Liver (tissue), 9 donors: ENCODE results near the gene ZMYND19. TPM values are rescaled to one million over a fixed set of nuclear protein-coding genes. Genes with fewer than 3 reads are reported as not detected.

Experiments used
- DNase-seq: peaks from one replicate; pipeline ENCODE4 v3.0.0-alpha.2; 2017; ENCODE audit warnings: low spot score
- H3K27ac ChIP-seq, 2 donors: one replicate each; pipeline ENCODE4 v1.7.0; 2013; ENCODE audit warnings: inconsistent platforms in 2 of 2, low read length in 2 of 2, control low read depth in 1 of 2, low read depth in 1 of 2, mild to moderate bottlenecking in 1 of 2
- H3K27me3 ChIP-seq, 4 donors: one replicate each; pipeline versions ENCODE4 v1.6.1 to v1.7.0; 2013; ENCODE audit warnings: low read length in 3 of 4, inconsistent platforms in 1 of 4, mild to moderate bottlenecking in 1 of 4, moderate library complexity in 1 of 4; ENCODE audit not compliant: control insufficient read depth in 4 of 4, insufficient read depth in 4 of 4
- H3K36me3 ChIP-seq, 4 donors: one replicate each; pipeline versions ENCODE4 v1.6.1 to v1.7.0; 2013; ENCODE audit warnings: low read length in 3 of 4, mild to moderate bottlenecking in 3 of 4, low read depth in 1 of 4, moderate library complexity in 1 of 4; ENCODE audit not compliant: control insufficient read depth in 4 of 4, insufficient read depth in 3 of 4
- H3K4me1 ChIP-seq, 4 donors: one replicate each; pipeline versions ENCODE4 v1.6.1 to v1.7.0; 2013; ENCODE audit warnings: low read length in 3 of 4, mild to moderate bottlenecking in 3 of 4, moderate library complexity in 1 of 4; ENCODE audit not compliant: control insufficient read depth in 4 of 4, insufficient read depth in 4 of 4
- H3K4me3 ChIP-seq, 3 donors: one replicate each; pipeline versions ENCODE4 v1.6.1 to v1.7.0; 2013; ENCODE audit warnings: low read length in 3 of 3, control low read depth in 1 of 3, low read depth in 1 of 3, mild to moderate bottlenecking in 1 of 3
- H3K9ac ChIP-seq, 2 donors: one replicate each; pipeline ENCODE4 v1.7.0; 2013; ENCODE audit warnings: low read length in 2 of 2, mild to moderate bottlenecking in 2 of 2, moderate library complexity in 2 of 2, control low read depth in 1 of 2, low read depth in 1 of 2
- H3K9me3 ChIP-seq, 4 donors: one replicate each; pipeline versions ENCODE4 v1.6.1 to v1.7.0; 2013; ENCODE audit warnings: low read length in 3 of 4; ENCODE audit not compliant: control insufficient read depth in 4 of 4
- FOXA1 ChIP-seq: IDR thresholded peaks from 2 replicates; pipeline ENCODE4 v1.6.1; 2016; ENCODE audit warnings: antibody characterized with exemption
- FOXA2 ChIP-seq: IDR thresholded peaks from 2 replicates; pipeline ENCODE4 v1.6.1; 2016; ENCODE audit warnings: antibody characterized with exemption
- GABPA ChIP-seq, 2 donors: IDR thresholded peaks in 1 of 2; conservative IDR thresholded peaks in 1 of 2; 2 replicates each; pipeline ENCODE4 v1.6.1; 2016; ENCODE audit warnings: antibody characterized with exemption in 2 of 2, mild to moderate bottlenecking in 1 of 2, moderate library complexity in 1 of 2
- HNF4G ChIP-seq: IDR thresholded peaks from 2 replicates; pipeline ENCODE4 v1.6.1; 2016; ENCODE audit warnings: antibody characterized with exemption
- JUND ChIP-seq, 2 donors: IDR thresholded peaks; 2 replicates each; pipeline ENCODE4 v1.6.1; 2016; ENCODE audit warnings: antibody characterized with exemption in 2 of 2
- NR2F2 ChIP-seq: IDR thresholded peaks from 2 replicates; pipeline ENCODE4 v1.6.1; 2016; ENCODE audit warnings: antibody characterized with exemption
- RAD21 ChIP-seq, 2 donors: IDR thresholded peaks; 2 replicates each; pipeline ENCODE4 v1.6.1; 2016; ENCODE audit warnings: antibody characterized with exemption in 2 of 2, mild to moderate bottlenecking in 2 of 2
- RXRA ChIP-seq, 2 donors: IDR thresholded peaks; 2 replicates each; pipeline ENCODE4 v1.6.1; 2017 to 2018; ENCODE audit warnings: antibody characterized with exemption in 2 of 2, mild to moderate bottlenecking in 1 of 2
- SP1 ChIP-seq: IDR thresholded peaks from 2 replicates; pipeline ENCODE4 v1.6.1; 2018; ENCODE audit warnings: antibody characterized with exemption, mild to moderate bottlenecking
- TAF1 ChIP-seq: conservative IDR thresholded peaks from 2 replicates; pipeline ENCODE4 v1.6.1; 2016; ENCODE audit warnings: antibody characterized with exemption, mild to moderate bottlenecking
- WGBS: extraction: QIAGEN DNeasy Blood & Tissue Kit; methylation state at CpG from one replicate; pipeline ENCODE4 v1.1.7; 2013; 5-methylcytosine and 5-hydroxymethylcytosine counted together
- polyA plus RNA-seq, 2 donors: library from polyadenylated mRNA; stranded (reverse) in 1 of 2; unstranded in 1 of 2; fragments of 200-250 nt in 1 of 2; fragments of >200 nt in 1 of 2; fragmentation: Nextera tagmentation in 1 of 2; extraction: Ambion mirVana in 1 of 2; gene quantifications; one replicate each; pipeline versions ENCODE4 v1.2.1 to v1.2.3, GENCODE V29; 2013 to 2015
- total RNA-seq, 2 donors: library from RNA; depleted of rRNA; stranded (reverse); fragments of >200 nt; gene quantifications; one replicate each; pipeline ENCODE4 v1.2.3, GENCODE V29; 2014
- TF ChIP-seq, protein P1 (sequence below): IDR thresholded peaks from 2 replicates; pipeline ENCODE4 v1.6.1; 2016; ENCODE audit warnings: antibody characterized with exemption, mild to moderate bottlenecking
- donor health status: healthy.
- donor health status: healthy.
- donor health status: healthy.
- donor health status: healthy.
- donor health status: healthy.

The ZMYND19 gene
- total and polyA plus RNA-seq, 4 donors = 2.4 to 7.1 (median 7.0) TPM

DNA sequence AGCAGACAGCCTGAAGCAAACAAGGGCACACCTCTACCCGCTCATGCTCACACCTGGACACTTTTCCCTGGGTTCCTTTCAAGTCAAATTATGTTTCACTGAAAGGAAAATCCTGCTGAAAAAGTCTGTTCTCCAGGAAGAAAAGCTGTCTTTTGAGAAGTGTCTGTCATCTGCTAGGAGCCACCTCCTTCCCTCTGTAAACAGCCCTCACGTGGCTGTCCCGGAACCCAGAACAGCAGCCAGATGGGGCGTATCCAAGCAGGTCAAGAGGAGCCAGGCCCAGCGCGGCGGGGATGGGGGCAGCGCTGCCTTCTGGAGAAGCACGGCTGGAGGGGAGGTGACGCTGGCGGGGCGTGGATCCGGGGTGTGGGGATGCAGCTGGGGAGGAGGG is 40.1 kb downstream of the ZMYND19 start, which contains the start of gene PNPLA7:
TSS of gene PNPLA7 (minus strand) at position 172 of the 391 bp plus-strand sequence. CDS start 205 bp downstream, outside the sequence.
- Histone ChIP-seq H3K9ac (peak within 1 kb of the TSS in 1 of 2 donors; percentile 1), H3K4me1 (peaks cover 11 to 46% (median 26%) of the 10 kb centered on the region in 4 donors), H3K36me3 (peaks cover 0 to 7% (median 3%) of the 10 kb centered on the region in 4 donors), H3K27me3 (no peaks in the 10 kb centered on the region), H3K4me3 (peak within 1 kb of the TSS; percentile 5 to 94 (median 62)), H3K27ac (peak within 1 kb of the TSS; percentile 68 to 77), H3K9me3 (no peaks in the 10 kb centered on the region)
- peak; percentile 71 for DNase-seq
- TF ChIP-seq GABPA (IDR thresholded peaks at IDR 0.05 in 1 of 2, conservative IDR thresholded peaks at IDR 0.05 in 1 of 2) = peak in 1 of 2 donors; percentile 49
- no peak for TF ChIP-seq NR2F2
- TF ChIP-seq RXRA (IDR thresholded peaks at IDR 0.05) = peak in 1 of 2 donors; percentile 45
- peak; percentile 59 for TF ChIP-seq SP1
- TF ChIP-seq FOXA1 = peak; percentile 96
- TF ChIP-seq HNF4G = no peak
- TF ChIP-seq JUND (IDR thresholded peaks at IDR 0.05) = no peak
- no peak for TF ChIP-seq TAF1
- TF ChIP-seq FOXA2 = peak; percentile 96
- WGBS = under 1% methylated on average over 13 of the region's 13 CpGs

DNA sequence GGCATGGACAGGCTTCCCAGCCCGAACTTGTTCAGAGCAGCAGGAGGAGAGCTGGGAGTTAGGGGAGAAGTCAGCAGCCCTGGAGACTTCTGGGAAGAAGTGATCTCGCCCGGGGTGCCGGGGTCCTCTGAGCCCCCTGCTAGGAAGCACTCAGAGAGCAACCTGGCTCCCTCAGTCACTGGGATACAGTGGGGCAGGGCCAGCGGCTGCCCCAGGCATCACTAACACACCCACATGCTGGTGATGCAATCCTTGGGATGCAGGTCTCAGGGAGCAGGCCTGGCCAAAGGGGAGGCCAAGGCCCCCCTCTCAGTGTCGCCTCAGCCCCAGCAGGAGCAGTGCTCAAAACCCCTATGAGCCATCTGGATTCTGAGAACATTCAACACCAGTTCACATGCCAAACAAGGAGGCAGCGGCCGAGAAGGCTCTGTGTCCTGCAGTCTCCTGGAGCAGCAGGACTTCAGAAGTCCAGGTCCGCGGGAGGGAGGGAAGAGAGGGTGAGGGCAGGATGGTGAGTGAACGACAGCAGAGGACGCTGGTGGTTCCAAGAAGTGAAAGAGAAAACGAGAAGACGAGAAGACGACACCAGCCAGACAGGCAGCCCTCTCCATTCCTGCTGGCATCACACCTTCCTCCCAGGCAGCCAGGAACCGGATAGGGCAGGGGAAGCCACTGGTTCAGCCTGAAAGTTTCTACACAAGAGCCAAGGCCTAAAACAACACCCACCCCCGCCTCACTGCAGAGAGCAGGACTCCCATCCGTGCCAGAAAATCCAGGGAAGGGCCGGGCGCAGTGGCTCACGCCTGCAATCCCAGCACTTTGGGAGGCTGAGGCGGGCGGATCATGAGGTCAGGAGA is 42.4 kb downstream of the ZMYND19 start:
- WGBS = 94% methylated on average over 23 of the region's 23 CpGs
- Histone ChIP-seq H3K4me3 (no peak overlapping the region), H3K9me3 (no peaks in the 10 kb centered on the region), H3K36me3 (peaks cover 0 to 4% (median 1%) of the 10 kb centered on the region in 4 donors), H3K9ac (no peak overlapping the region), H3K27me3 (no peaks in the 10 kb centered on the region), H3K4me1 (peaks cover 11 to 41% (median 24%) of the 10 kb centered on the region in 4 donors), H3K27ac (no peak overlapping the region)
- TF ChIP-seq SP1 (no peak), HNF4G (no peak), RAD21 (IDR thresholded peaks at IDR 0.05) (no peak), FOXA1 (no peak), GABPA (IDR thresholded peaks at IDR 0.05 in 1 of 2, conservative IDR thresholded peaks at IDR 0.05 in 1 of 2) (no peak)
- TF ChIP-seq, protein P1, sequence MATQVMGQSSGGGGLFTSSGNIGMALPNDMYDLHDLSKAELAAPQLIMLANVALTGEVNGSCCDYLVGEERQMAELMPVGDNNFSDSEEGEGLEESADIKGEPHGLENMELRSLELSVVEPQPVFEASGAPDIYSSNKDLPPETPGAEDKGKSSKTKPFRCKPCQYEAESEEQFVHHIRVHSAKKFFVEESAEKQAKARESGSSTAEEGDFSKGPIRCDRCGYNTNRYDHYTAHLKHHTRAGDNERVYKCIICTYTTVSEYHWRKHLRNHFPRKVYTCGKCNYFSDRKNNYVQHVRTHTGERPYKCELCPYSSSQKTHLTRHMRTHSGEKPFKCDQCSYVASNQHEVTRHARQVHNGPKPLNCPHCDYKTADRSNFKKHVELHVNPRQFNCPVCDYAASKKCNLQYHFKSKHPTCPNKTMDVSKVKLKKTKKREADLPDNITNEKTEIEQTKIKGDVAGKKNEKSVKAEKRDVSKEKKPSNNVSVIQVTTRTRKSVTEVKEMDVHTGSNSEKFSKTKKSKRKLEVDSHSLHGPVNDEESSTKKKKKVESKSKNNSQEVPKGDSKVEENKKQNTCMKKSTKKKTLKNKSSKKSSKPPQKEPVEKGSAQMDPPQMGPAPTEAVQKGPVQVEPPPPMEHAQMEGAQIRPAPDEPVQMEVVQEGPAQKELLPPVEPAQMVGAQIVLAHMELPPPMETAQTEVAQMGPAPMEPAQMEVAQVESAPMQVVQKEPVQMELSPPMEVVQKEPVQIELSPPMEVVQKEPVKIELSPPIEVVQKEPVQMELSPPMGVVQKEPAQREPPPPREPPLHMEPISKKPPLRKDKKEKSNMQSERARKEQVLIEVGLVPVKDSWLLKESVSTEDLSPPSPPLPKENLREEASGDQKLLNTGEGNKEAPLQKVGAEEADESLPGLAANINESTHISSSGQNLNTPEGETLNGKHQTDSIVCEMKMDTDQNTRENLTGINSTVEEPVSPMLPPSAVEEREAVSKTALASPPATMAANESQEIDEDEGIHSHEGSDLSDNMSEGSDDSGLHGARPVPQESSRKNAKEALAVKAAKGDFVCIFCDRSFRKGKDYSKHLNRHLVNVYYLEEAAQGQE = no peak
- no peak for DNase-seq

DNA sequence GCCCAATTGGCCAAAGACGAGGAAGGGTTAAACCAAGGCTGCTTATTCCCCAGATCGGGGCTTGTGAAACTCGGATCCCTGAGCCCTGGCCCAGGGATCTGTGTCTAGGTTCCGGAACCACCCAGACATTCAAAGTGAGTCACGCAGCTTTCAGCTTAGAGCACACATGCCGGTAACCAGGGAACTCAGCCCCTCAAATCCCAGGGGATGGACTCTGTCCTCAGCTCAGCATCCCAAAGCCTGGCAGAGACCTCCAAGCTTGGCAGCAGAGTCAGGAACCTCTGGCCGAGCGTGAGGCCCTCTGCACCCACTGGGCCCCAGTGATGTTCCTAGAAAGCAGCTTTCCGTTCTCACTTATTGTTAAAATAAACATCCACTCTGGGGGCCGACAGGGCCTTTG is 45.2 kb downstream of the ZMYND19 start:
- H3K9ac ChIP-seq = no peak overlapping the region
- peaks cover 0 to 23% (median 8%) of the 10 kb centered on the region in 4 donors for H3K36me3 ChIP-seq
- no peak for TF ChIP-seq GABPA (IDR thresholded peaks at IDR 0.05 in 1 of 2, conservative IDR thresholded peaks at IDR 0.05 in 1 of 2)
- no peak for TF ChIP-seq RXRA (IDR thresholded peaks at IDR 0.05)
- TF ChIP-seq NR2F2 = no peak
- no peak for TF ChIP-seq RAD21 (IDR thresholded peaks at IDR 0.05)
- no peak for TF ChIP-seq HNF4G
- DNase-seq = no peak
- peaks cover 7 to 26% (median 14%) of the 10 kb centered on the region in 4 donors for H3K4me1 ChIP-seq
- 85% methylated on average over 10 of the region's 10 CpGs for WGBS
- no peak overlapping the region for H3K4me3 ChIP-seq
- H3K27me3 ChIP-seq = no peaks in the 10 kb centered on the region
- H3K9me3 ChIP-seq = no peaks in the 10 kb centered on the region
- H3K27ac ChIP-seq = no peak overlapping the region
